GM19438 (cell line): Measurements from ENCODE around the gene DGKB.

Experiments used
- ATAC-seq: cut with Tn5 transposase; IDR thresholded peaks from one replicate; pipeline ENCODE4 v1.9.1; 2021; ENCODE audit warnings: low read depth; ENCODE audit not compliant: unreplicated experiment

Gene DGKB

GRCh38 chr7:14902589-14903067 lies at the start of gene DGKB:
DGKB (minus strand) TSS chr7:14902751.
- ATAC-seq = no peak

- no peak for ATAC-seq
Observed at GRCh38 chr7:14950013-14950412, 47.5 kb upstream of the DGKB start.

- no peak for ATAC-seq
Observed at GRCh38 chr7:14938181-14938580, 35.6 kb upstream of the DGKB start.

GRCh38 chr7:14937581-14937980 lies 35.0 kb upstream of the DGKB start:
- ATAC-seq = no peak

GRCh38 chr7:14936554-14936953 lies 34.0 kb upstream of the DGKB start:
- ATAC-seq = no peak

- ATAC-seq = no peak
Observed at GRCh38 chr7:14934839-14935238, 32.3 kb upstream of the DGKB start.

GRCh38 chr7:14931511-14932215 lies 29.1 kb upstream of the DGKB start:
- ATAC-seq = no peak

GRCh38 chr7:14924398-14924797 lies 21.8 kb upstream of the DGKB start:
- no peak for ATAC-seq

GRCh38 chr7:14911077-14911476 lies 8.5 kb upstream of the DGKB start:
- no peak for ATAC-seq

GRCh38 chr7:14908697-14909096 lies 6.1 kb upstream of the DGKB start:
- ATAC-seq = no peak

GRCh38 chr7:14905764-14906163 lies 3.2 kb upstream of the DGKB start:
- ATAC-seq = no peak

GRCh38 chr7:14900051-14900450 lies 2.5 kb downstream of the DGKB start:
- no peak for ATAC-seq

- ATAC-seq = no peak
Observed at GRCh38 chr7:14899030-14899429, 3.5 kb downstream of the DGKB start.

GRCh38 chr7:14896461-14896860 lies 6.1 kb downstream of the DGKB start:
- ATAC-seq = no peak

- no peak for ATAC-seq
Observed at GRCh38 chr7:14894826-14895225, 7.7 kb downstream of the DGKB start.

GRCh38 chr7:14892961-14893360 lies 9.6 kb downstream of the DGKB start:
- no peak for ATAC-seq

- no peak for ATAC-seq
Observed at GRCh38 chr7:14891289-14891688, 11.3 kb downstream of the DGKB start.

- ATAC-seq = no peak
Observed at GRCh38 chr7:14888962-14889361, 13.6 kb downstream of the DGKB start.

GRCh38 chr7:14886533-14886932 lies 16.0 kb downstream of the DGKB start:
- ATAC-seq = no peak

GRCh38 chr7:14875941-14876587 lies 26.5 kb downstream of the DGKB start:
- ATAC-seq = no peak

GRCh38 chr7:14871880-14872279 lies 30.7 kb downstream of the DGKB start:
- ATAC-seq = no peak

GRCh38 chr7:14870394-14870793 lies 32.2 kb downstream of the DGKB start:
- ATAC-seq = no peak
